HUES48 (cell line): ENCODE results near the gene SYNE2.

Source experiments
- H3K27ac ChIP-seq: one replicate; pipeline ENCODE4 v1.7.0; 2013; ENCODE audit warnings: low read depth, low read length, inconsistent platforms
- H3K27me3 ChIP-seq: 2 replicates; pipeline ENCODE4 v1.6.1; 2013; ENCODE audit warnings: mild to moderate bottlenecking, low read length; ENCODE audit not compliant: control insufficient read depth, insufficient read depth
- H3K36me3 ChIP-seq: 2 replicates; pipeline ENCODE4 v1.6.1; 2013; ENCODE audit warnings: low read length; ENCODE audit not compliant: control insufficient read depth, insufficient read depth
- H3K4me1 ChIP-seq: 2 replicates; pipeline ENCODE4 v1.6.1; 2013; ENCODE audit warnings: mild to moderate bottlenecking, low read length; ENCODE audit not compliant: control insufficient read depth, insufficient read depth
- H3K4me3 ChIP-seq: 2 replicates; pipeline ENCODE4 v1.5.1; 2013; ENCODE audit warnings: mild to moderate bottlenecking, low read depth, low read length
- H3K9ac ChIP-seq: 2 replicates; pipeline ENCODE4 v1.6.1; 2013; ENCODE audit warnings: mild to moderate bottlenecking, low read depth, low read length, moderate library complexity
- H3K9me3 ChIP-seq: 2 replicates; pipeline ENCODE4 v1.6.1; 2013; ENCODE audit warnings: low read length; ENCODE audit not compliant: control insufficient read depth, insufficient read depth

SYNE2 gene

DNA sequence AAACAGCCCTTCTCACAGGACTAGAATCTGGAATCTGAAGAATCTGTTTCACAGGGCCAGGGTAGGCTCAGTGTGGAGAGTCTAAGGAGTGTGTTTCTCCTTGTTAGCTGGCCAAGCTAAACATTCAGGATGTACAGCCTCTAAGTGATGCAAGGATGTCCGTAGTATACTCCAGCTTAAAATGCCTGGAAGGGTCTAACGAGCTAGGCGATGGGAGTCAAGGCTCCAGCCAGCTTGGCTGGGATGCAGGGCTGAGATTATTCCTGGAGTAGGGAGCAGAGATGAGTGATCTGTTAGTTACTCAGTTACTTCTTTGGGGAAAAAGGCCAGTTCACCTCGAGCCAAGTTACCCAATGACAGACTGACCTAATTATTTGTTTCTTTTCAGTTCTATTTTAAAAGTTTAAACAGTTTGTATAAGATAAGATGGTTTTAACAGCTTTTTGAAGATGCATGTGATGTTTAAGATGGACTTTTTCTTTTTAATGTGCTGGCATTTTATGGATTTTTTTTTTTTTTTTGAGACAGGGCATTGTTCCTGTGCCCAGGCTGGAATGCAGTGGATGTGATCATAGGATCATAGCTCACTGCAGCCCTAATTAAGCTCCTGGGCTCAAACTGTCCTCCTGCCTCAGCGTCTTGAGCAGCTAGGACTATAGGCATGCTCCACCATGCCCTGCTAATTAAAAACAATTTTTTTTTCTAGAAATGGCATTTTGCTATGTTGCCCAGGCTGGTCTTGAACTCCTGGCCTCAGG is 41.1 kb downstream of the SYNE2 start:
- H3K27me3 ChIP-seq, result no peaks in the 10 kb centered on the region
- no peak overlapping the region for H3K9ac ChIP-seq
- no peaks in the 10 kb centered on the region for H3K9me3 ChIP-seq
- no peak overlapping the region for H3K4me3 ChIP-seq
- H3K4me1 ChIP-seq, result peaks cover 35% of the 10 kb centered on the region
- H3K36me3 ChIP-seq, result no peaks in the 10 kb centered on the region
- peak overlapping the region; percentile 26 for H3K27ac ChIP-seq

DNA sequence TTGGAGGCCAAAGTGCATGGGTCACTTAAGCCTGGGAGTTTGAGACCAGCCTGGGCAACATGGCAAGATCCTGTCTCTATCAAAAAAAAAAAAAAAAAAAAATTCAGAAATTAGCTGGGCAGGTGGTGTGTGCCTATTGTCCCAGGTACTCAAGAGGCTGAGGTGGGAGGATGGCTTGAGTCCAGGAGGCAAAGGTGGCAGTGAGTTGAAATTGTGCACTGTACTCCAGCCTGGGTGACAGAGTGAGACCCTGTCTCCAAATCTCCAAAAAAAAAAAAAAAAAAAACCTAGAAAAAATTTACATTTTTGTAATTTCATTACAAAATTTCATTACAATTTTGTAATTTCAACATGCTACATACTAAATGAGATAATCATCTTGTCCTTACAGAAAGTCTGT is 42.7 kb downstream of the SYNE2 start:
- no peak overlapping the region for H3K9ac ChIP-seq
- H3K4me3 ChIP-seq, result no peak overlapping the region
- H3K4me1 ChIP-seq, result peaks cover 28% of the 10 kb centered on the region
- H3K27ac ChIP-seq, result no peak overlapping the region
- H3K9me3 ChIP-seq, result no peaks in the 10 kb centered on the region
- H3K36me3 ChIP-seq, result no peaks in the 10 kb centered on the region
- no peaks in the 10 kb centered on the region for H3K27me3 ChIP-seq

DNA sequence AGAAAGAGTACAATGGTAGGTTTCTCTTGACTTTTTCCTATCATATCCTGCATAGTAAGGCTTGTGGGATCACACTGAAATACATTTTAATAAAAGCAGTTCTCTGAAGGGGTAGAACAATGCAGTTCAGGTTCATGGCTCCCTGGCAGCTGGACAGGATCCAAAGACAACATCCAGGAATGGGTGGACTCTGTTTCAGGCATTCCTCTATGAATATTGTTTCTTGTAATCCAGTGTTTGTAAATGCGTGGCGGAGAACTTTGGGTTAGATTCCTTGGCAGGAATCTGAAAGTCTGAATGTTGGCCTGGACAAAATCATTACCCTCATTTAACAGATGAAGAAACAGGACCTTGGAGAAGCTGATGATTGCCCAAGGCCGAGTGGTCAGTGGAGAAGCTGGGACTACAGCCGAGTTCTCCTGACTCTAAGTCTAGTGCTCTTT is 43.5 kb downstream of the SYNE2 start:
- no peak overlapping the region for H3K27ac ChIP-seq
- no peak overlapping the region for H3K9ac ChIP-seq
- no peak overlapping the region for H3K4me3 ChIP-seq
- no peaks in the 10 kb centered on the region for H3K27me3 ChIP-seq
- H3K4me1 ChIP-seq, result peaks cover 20% of the 10 kb centered on the region
- H3K9me3 ChIP-seq, result no peaks in the 10 kb centered on the region
- no peaks in the 10 kb centered on the region for H3K36me3 ChIP-seq

GRCh38 chr14:63897721-63898163 is 44.9 kb downstream of the SYNE2 start:
- H3K27me3 ChIP-seq, result no peaks in the 10 kb centered on the region
- no peaks in the 10 kb centered on the region for H3K9me3 ChIP-seq
- H3K4me1 ChIP-seq, result peaks cover 7% of the 10 kb centered on the region
- H3K36me3 ChIP-seq, result no peaks in the 10 kb centered on the region
- H3K27ac ChIP-seq, result no peak overlapping the region
- no peak overlapping the region for H3K4me3 ChIP-seq
- H3K9ac ChIP-seq, result no peak overlapping the region

GRCh38 chr14:63899953-63900352 is 47.1 kb downstream of the SYNE2 start:
- H3K4me1 ChIP-seq, result no peaks in the 10 kb centered on the region

GRCh38 chr14:63901434-63902085 is 48.8 kb downstream of the SYNE2 start:
- Histone ChIP-seq H3K9ac (no peak overlapping the region), H3K4me1 (no peaks in the 10 kb centered on the region)

More at GRCh38 chr14:63899953-63900352, 47.1 kb downstream of the SYNE2 start:
- H3K27ac ChIP-seq, result no peak overlapping the region
- H3K36me3 ChIP-seq, result no peaks in the 10 kb centered on the region
- H3K27me3 ChIP-seq, result no peaks in the 10 kb centered on the region
- H3K9ac ChIP-seq, result no peak overlapping the region
- no peaks in the 10 kb centered on the region for H3K9me3 ChIP-seq
- no peak overlapping the region for H3K4me3 ChIP-seq

GRCh38 chr14:63902375-63902976 is 49.7 kb downstream of the SYNE2 start:
- no peaks in the 10 kb centered on the region for H3K36me3 ChIP-seq
- no peak overlapping the region for H3K4me3 ChIP-seq
- no peaks in the 10 kb centered on the region for H3K27me3 ChIP-seq
- H3K9me3 ChIP-seq, result no peaks in the 10 kb centered on the region
- no peak overlapping the region for H3K27ac ChIP-seq
- H3K4me1 ChIP-seq, result peaks cover 7% of the 10 kb centered on the region
- H3K9ac ChIP-seq, result no peak overlapping the region

More at GRCh38 chr14:63901434-63902085, 48.8 kb downstream of the SYNE2 start:
- Histone ChIP-seq H3K27me3 (no peaks in the 10 kb centered on the region), H3K36me3 (no peaks in the 10 kb centered on the region), H3K4me3 (no peak overlapping the region), H3K9me3 (no peaks in the 10 kb centered on the region), H3K27ac (no peak overlapping the region)

DNA sequence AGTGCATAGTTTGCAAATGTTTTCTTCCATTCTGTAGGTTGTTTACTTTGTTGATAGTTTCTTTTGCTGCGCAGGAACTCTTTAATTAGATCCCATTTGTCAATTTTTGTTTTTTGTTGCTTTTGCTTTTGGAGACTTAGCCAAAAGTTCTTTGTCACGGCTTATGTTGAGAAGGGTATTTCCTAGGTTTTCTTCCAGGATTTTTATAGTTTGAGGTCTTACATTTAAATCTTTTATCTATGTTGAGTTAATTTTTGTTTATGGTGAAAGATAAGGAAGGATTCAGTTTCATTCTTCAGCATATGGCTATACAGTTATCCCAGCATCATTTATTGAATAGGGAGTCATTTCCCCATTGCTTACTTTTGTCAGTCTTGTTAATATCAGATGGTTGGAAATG is 51.9 kb downstream of the SYNE2 start:
- peaks cover 15% of the 10 kb centered on the region for H3K4me1 ChIP-seq
- H3K9me3 ChIP-seq, result no peaks in the 10 kb centered on the region

GRCh38 chr14:63905370-63905769 is 52.6 kb downstream of the SYNE2 start:
- peaks cover 15% of the 10 kb centered on the region for H3K4me1 ChIP-seq
- no peak overlapping the region for H3K9ac ChIP-seq
- H3K4me3 ChIP-seq, result no peak overlapping the region
- no peaks in the 10 kb centered on the region for H3K27me3 ChIP-seq
- H3K36me3 ChIP-seq, result no peaks in the 10 kb centered on the region
- no peak overlapping the region for H3K27ac ChIP-seq
- H3K9me3 ChIP-seq, result no peaks in the 10 kb centered on the region

More for the DNA sequence above, 51.9 kb downstream of the SYNE2 start:
- Histone ChIP-seq H3K4me3 (no peak overlapping the region), H3K9ac (no peak overlapping the region), H3K27me3 (no peaks in the 10 kb centered on the region), H3K36me3 (no peaks in the 10 kb centered on the region), H3K27ac (no peak overlapping the region)

DNA sequence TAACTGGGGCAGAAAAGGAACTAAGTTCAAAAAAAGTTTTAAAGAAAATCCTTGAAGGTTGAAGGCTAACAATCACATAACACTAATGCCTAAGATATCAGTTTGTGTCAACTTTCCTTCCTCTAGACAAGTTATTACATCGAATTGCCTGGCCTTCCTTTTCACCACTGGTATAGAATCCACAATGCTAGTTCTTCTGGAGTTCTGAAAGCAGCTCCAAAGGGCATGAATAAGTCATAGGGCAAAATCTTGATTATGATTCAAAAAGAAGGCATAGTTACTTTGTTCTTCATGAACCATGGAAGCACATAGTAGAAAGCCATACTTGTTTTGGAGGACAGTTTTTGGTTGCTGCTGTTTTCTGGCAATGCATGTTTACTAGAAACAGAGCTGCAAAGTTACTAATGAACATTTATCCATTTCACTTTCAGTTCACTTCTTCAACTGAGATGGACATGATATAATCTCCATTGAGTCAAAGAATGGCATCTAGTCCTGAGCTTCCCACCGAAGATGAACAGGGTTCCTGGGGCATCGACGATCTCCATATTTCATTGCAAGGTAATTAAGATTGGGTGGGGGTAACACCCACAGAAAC is 56.0 kb downstream of the SYNE2 start:
- Histone ChIP-seq H3K9ac (no peak overlapping the region), H3K27me3 (no peaks in the 10 kb centered on the region), H3K4me3 (no peak overlapping the region), H3K4me1 (peaks cover 15% of the 10 kb centered on the region), H3K9me3 (no peaks in the 10 kb centered on the region), H3K27ac (no peak overlapping the region), H3K36me3 (no peaks in the 10 kb centered on the region)
